GM19023 (cell line): ENCODE results near the gene TRIM47.
"Not testable (repeated sequence)": the region's sequence is repeated elsewhere in the genome, so short reads cannot be mapped to it uniquely, and the experiment has no call there.

ENCODE experiments used
- ATAC-seq: cut with Tn5 transposase; IDR thresholded peaks from one replicate; pipeline ENCODE4 v1.9.1; 2021; ENCODE audit warnings: mild to moderate bottlenecking, moderate library complexity; ENCODE audit not compliant: unreplicated experiment

TRIM47 gene

DNA sequence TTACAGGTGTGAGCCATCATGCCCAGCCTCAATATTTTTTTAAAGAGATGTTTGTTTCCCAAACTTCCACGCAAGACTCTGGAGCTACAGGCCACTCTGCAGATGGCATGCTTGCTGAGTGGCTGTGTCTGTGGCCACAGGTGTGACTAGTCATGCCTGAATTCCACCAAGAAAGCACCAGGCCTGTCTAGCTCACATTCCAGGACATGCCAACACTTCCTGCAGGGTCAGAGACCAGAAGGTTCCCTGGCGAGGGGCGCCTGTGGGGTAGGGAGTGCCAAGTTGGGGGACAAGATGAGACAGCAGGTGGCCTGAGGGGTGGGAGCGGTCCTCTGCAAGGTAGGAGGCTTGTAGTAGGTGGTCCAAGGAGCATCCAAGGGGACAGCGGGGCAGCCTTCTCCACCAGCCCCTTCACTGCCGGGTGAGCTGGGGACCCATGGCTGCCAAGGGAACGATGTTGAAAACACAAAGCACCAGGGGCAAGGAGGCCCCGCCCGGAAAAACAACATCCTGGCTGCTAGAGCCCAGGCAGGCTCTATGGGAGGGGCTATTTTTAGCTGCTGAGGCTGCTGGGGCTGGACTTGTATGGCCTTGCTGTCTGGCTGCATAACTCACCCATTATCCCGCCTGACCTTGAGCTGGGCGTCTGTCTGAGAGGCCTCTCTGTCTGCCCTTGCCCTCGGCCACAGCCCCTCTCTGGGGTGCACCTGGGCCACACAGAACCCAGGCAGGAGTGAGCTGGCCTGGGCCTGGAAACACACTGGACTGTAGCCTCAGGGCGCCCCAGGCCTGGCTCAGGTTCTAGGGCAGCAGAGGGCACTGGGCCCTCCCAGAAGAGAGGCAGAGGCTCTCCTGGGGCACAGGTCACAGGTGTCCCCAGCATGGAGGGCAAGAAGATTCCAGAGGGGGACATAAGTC, 5.7 kb downstream of the TRIM47 start:
- ATAC-seq = no peak

DNA sequence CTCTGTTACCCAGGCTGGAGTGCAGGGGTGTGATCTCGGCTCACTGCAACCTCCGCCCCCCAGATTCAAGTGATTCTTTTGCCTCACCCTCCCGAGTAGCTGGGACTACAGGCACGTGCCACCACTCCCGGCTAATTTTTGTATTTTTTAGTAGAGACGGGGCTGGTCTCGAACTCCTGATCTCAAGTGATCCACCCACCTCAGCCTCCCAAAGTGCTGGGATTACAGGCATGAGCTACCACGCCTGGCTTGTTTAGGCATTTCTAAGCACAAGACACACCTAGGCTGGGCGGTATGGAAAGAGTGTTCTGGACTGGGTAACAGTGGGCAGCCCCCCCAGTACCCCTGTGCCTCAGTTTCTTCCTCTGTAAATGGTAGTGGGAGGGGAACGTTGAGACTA, 8.2 kb downstream of the TRIM47 start:
- not testable (repeated sequence) for ATAC-seq

DNA sequence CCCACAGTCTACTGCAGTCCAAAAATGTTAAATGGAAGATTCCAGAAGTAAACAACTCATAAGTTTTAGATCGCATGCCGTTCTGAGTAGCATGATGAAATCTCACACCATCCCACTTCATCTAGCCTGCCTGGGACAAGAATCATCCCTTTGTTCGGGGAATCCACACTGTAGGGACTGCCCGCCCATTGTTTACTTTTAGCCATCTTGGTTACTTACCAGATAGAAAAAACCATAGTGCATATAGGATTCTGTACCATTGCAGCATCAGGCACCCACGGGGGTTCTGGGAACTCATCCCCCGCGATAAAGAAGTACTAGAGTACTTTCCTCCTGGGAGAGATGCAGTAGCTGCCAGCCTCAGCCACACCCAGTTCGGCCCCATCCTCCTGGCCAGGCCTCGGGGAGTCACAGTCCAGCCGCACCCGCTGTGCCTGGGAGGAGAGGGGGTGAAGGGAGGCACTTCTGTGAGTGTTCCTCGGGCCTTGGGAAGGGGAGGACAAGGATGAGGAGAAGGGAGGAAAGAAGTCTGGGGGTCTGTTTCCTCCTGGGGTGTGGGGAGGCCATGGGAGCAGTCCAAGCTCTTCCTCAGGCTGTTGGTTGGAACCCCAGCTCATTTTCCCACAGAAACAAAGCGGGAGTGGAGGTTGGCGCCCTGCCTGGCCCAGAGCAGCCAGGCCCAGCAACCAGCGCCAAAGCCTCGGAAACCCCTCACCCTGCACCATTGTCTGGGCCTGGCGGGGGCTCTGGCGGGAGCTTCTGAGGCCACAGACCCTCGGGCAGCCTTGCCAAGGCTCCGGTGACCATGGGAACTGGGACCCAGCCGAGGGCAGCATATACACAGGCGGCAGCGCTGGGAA, 8.9 kb downstream of the TRIM47 start:
- ATAC-seq = no peak

DNA sequence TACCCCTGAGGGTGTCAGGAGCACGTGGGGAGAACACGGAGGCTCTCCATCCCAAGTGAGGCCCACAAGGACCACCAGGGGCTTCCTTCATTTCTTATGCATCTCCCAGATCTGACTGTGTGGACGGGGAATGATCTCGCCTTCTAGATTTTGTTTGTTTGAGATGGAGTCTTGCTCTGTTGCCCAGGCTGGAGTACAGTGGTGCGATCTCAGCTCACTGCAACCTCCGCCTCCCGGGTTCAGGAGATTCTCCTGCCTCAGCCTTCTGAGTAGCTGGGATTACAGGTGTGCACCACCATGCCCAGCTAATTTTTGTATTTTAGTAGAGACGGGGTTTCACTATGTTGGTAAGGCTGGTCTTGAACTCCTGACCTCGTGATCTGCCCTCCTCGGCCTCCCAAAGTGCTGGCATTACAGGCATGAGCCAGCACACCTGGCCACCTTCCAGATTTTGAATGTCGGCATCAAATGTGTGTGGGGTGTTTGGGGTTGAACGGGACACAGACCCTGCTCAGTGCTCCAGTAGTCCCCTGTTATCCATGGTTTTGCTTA, 9.6 kb downstream of the TRIM47 start:
- ATAC-seq = not testable (repeated sequence)

DNA sequence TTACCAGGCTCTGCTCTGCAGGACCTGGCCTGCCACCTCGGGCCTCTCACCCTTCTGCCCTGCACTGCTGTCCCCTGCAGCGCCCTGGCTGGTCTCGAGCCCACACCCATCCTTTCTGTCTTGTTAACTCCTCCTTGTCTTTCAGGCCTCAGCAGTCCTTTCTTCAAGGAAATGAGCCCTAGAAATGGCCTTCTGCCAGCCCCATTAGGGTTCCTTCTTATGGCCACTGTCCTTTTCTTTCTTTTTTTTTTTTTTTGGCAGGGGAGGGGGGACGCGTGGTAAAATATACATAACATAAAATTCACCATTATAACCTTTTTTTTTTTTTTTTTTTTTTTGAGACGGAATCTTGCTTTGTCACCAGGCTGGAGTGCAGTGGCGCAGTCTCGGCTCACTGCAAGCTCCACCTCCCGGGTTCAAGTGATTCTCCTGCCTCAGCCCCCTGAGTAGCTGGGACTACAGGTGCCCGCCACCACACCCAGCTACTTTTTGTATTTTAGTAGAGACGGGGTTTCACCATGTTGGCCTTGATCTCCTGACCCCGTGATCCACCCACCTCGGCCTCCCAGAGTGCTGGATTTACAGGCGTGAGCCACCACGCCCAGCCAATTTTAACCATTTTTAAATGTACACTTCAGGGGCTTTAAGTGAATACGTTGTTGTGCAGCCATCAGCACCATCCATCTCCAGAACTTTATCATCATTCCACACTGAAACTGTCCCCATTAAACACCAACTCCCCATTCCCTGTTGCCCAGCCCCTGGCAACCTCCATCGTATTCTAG, 12.8 kb downstream of the TRIM47 start:
- not testable (repeated sequence) for ATAC-seq

DNA sequence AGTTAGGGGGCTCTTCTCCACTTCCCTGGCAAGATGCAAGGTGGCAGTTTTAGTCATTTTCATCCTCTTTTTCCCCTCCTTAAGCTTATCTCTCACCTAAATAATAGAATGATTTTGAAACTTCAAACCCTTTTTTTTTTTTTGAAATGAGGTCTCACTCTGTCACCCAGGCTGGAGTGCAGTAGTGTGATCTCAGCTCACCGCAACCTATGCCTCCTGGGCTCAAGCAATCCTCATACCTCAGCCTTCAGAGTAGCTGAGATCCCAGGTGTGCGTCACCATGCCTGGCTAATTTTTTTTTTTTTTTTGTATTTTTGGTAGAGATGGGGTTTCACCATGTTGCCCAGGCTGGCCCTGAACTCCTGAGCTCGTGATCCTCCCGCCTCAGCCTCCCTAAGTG, 13.5 kb downstream of the TRIM47 start:
- ATAC-seq = not testable (repeated sequence)

DNA sequence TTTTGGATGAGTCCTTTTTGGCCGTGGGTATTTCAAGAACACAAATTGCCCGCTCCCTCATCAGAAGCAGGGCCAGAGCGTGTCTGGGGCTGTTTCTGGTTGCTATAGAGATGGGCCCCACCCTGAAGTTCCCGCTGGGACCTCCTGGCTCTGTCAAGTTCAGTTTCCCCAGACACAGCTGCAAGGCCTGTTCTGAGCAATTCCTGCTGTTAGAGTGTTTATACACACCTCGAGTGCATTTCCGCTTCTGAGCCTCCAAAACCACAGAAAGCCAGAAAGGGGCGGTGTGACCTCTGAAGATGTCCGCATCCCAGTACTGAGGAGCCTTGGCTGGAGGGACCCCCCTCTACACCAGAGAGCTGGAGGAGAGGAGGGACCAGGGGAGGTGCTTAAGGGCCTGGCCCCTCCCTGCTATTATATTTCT, 13.9 kb downstream of the TRIM47 start:
- ATAC-seq = peak; percentile 77

DNA sequence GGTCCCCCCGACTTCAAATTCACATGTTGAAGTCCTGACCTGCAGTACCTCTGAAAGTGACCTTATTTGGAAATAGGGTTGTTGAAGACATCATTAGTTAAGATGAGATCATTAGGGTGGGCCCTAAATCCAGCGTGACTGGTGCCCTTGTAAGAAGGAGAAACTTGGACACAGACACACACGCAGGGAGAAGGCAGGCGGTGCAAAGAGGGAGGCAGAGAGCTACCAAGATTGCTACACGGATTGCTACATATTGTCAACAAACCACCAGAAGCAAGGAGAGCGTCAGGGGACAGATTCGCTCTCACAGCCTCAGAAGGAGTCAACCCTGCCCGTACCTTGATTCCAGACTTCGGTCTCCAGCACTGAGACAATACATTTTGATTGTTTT, 16.5 kb downstream of the TRIM47 start:
- no peak for ATAC-seq

DNA sequence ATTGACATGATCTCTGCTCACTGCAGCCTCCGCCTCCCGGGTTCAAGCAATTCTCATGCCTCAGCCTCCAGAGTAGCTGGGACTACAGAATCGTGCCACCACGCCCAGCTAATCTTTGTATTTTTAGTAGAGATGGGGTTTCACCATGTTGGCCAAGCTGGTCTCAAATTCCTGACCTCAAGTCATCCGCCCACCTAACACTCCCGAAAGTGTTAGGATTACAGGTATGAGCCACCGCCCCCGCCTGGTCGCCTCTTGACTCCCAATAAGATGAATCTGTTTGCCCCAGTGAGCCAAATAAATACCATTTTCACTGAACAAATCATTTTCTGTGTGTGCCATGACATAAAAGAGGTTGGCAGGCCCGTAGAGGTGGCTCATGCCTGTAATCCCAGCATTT, 19.0 kb downstream of the TRIM47 start:
- ATAC-seq = not testable (repeated sequence)

DNA sequence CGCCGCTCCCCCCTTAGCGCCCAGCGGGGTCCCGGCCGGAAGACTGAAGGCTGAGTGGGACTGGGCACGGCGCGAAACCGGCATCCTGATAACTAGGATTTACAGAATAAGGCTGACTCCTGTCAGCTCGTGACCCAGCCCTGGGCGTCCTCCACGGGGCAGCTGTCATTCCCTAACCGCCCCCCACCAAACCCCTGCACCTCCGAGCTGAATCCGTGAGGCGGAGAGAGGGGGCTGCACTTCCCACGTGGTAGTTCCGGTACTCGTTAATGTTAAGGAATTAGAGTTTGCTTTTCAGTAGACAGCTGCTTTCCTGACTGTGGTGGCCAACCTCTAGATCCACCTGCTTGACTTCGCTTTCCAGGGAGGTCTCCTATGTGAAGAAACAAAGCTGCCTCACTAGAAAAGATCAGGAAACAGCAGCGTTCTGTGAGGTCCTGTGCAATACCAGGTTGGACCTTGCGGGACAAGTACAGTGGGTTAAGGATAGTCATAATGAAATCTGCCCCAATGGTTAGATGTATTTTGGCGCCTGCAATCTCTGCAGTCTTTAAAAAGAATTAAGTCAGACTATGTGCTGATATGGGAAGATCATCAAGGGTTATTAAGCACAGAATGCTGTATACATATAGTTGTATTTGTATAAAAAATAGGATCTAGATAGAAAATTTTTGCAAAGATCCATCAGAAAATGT, 22.2 kb downstream of the TRIM47 start:
- no peak for ATAC-seq

DNA sequence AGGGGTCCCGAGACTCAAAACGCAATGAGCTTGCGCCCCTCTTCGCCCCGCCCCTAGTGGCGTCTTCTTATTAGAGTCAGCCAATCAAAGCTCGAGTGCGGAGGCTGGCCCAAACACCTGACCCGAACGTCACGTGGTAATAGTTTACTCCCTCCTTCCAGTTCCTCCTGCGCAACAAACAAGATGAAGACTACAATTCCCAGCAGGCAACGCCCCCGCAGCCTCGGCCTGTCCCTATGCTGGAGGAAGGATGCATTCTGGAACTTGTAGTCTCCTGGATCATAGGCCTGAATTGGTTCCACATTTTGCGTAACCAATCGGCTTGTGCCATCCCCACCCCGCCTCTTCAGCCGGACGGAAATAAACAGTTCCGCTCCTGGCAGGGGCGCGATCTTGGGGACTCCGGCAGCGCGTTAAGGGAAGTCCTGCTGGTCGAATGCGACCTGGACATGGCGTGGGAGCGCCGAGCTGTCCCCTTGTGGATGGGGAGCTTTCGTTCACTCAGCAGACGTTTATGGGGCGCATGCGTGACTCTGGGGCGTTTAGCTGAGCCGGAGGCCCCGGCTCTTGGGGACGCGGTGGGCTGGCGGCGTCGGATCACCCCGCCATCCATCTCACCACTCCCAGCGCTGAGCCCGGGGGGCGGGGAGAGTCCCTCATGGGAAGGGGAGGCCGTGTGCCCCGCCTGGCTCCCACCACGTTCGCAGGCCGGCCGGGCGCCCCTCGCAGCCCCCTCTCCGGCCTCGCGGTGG, 22.9 kb downstream of the TRIM47 start, which contains the start of gene WBP2:
Gene WBP2 (minus strand): TSS at position 26 of the 752 bp plus-strand sequence. CDS start 38 bp downstream, outside the sequence.
- peak; percentile 82 for ATAC-seq

DNA sequence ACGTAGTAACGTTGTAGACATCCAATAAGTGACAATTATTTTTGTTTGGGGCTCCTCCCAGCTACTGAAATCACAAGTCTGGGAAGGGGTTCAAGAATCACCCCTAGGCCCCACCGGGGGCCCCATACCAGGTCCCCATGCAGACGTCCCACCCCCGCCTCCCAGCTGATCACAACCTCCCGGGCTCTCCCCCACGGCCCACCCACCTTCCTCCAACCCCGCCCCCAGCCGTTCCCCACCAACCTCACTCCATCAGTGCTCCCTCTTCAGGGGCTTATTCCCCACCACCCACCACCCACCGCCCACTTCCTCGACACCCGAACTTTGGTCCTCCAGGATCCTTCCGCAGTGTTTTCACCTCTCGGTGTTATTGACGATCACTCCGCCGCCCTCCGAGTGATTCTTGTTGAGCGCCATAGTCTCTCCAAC, 23.5 kb downstream of the TRIM47 start:
- no peak for ATAC-seq

DNA sequence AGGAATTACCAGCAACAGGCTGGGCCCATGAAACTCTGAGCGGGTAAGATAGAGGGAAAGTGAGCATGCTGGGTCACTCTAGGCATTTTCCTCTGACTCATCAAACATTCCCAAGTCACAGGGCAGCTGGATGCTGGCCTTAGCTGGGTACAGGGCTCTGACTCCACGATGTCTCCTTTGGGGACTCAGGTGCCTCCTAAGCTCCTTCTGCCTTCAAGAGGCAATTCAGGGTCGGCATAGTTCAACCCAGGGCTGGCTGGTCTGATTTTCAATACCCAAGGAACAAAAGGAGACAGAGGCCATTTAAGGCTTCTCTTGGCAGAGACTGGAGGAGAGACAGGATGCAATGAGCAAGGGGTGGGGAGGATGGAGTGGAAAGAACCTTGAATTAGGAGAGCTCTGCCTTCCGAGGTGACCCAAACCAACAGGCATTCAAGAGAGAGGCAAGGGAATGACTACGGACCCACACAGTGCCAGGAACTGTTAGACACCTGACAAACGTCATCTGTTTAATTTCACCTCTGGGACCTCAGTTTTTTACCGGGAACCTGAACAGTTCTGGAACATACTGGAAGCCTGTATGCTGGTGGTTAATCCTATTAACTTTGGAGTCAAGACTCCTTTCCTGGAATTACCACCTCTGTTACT, 24.2 kb downstream of the TRIM47 start:
- no peak for ATAC-seq

DNA sequence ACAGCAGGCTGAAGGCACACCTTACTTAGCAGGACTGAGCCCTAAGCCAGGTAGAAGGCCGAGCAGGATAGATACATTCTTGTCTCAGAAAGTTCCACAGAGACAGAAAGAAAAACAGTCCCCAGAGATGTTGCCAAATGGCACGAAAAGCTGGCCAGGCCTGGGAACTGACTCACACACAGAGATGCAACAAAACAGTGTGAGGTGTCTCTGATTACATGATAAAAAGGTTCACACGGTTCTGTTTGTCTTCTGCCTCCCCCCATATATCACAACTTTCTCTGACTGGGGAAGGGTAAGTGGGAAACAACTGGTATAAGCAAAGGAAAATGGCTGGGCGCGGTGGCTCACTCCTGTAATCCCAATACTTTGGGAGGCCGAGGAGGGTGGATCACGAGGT, 24.9 kb downstream of the TRIM47 start:
- ATAC-seq = no peak

DNA sequence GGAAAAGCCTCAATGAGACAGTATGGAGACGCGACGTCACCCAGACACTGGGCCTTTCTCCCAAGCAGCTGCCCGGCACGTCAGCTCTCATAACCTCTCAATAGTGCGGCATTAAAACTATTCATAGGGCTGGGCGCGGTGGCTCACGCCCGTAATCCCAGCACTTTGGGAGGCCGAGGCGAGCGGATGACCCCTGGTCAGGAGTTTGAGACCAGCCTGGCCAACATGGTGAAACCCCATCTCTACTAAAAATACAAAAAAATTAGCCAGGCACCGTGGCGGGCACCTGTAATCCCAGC, 26.7 kb downstream of the TRIM47 start:
- ATAC-seq = not testable (repeated sequence)

DNA sequence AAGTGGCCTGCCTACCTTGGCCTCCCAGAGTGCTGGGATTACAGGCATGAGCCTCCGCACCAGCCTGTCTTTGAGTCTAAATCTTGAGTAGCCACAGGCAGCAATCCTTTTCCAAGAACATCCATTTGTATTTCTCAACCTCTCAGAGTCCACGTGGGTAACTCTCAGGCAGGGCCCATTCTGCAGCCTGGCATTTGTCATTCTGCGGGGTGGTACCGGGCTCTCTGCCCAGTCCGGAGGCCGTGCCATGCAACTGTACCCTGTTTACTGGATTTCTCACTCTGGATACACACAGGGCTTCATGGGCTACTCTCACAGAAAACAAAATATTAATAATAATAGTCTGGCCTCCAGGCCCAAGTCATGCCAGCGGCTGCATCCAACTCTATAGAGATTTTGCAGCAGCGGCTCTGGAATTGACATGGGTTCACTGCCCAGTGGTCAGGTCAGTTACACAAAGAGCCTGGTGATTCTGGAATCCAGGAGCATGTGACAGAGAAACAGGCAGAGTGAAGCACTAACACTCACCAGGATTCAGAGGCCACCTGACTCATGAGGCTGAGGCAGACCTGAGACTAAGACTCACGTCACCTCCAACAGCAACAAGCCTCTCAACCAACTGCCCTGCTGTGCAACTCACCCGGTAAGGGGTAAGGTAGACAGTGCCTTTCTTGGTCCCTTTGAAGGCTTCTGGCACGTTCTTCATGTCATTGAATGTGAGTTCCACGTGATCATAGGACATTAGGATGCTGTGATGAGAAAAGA, 27.3 kb downstream of the TRIM47 start:
- no peak for ATAC-seq

DNA sequence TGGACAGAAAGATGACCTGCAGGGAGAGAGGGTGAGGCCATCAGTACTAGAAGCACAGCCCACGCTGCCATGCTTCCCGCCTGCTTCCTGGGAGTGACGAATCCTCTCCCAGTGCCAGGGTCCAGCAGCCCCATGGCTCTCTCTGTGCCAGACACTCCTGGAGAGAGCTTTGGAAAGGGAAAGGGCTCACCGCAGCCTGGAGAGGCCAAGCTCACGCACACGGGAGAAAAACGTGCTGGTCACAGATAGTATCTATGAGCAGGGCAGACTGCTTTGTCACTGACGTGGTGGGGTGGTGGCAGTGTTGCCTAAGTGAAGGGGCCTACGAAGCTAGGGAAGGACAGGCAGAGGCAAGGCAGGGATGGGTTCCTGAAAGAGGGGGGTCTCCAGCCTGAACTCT, 28.7 kb downstream of the TRIM47 start:
- no peak for ATAC-seq

DNA sequence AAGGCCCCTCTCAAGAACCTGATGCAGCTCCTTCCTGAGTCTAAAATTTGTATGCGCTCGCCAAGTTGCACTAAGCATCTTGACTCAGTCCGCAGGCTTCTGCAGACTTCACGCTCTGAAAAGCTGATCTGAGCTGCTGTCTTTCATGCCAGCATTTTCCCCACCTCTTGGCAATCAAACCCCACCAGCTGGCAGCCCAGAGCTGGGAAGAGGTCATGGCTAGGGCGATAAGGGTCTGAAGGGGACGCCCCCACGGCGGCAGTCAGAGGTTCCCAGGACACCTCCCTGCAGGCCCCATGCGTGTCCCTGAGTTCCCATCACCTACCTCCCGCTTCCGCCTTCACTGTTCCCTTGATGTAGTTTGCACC, 29.1 kb downstream of the TRIM47 start:
- no peak for ATAC-seq
